Esophagus squamous epithelium (tissue), 5 donors: ENCODE measurements around the gene CCT6B. TPM values are rescaled to one million over a fixed set of nuclear protein-coding genes. Genes with fewer than 3 reads are reported as not detected.

Source experiments
- DNase-seq: peaks from one replicate; lab custom pipeline; 2025; lab: John Stamatoyannopoulos, UW
- H3K27ac ChIP-seq, 4 donors: fragments of 200-600 bp; sonication (generic); one replicate each; pipeline ENCODE4 v1.5.1; 2016 to 2019; ENCODE audit warnings: mild to moderate bottlenecking in 1 of 4
- H3K27me3 ChIP-seq, 4 donors: fragments of 200-600 bp; sonication (generic); 1 replicate in 3 of 4; 2 replicates in 1 of 4; pipeline versions ENCODE4 v1.5.1 to v1.6.0; 2017 to 2021; ENCODE audit warnings: antibody characterized with exemption in 1 of 4
- H3K36me3 ChIP-seq, 3 donors: fragments of 200-600 bp; sonication (generic); one replicate each; pipeline ENCODE4 v1.5.1; 2016 to 2019
- H3K4me1 ChIP-seq, 3 donors: fragments of 200-600 bp; sonication (generic); one replicate each; pipeline ENCODE4 v1.5.1; 2017 to 2019
- H3K4me3 ChIP-seq, 4 donors: fragments of 200-600 bp; sonication (generic); 1 replicate in 3 of 4; 2 replicates in 1 of 4; pipeline ENCODE4 v1.5.1; 2016 to 2019; ENCODE audit warnings: mild to moderate bottlenecking in 2 of 4, moderate library complexity in 1 of 4
- H3K9me3 ChIP-seq, 3 donors: fragments of 200-600 bp; sonication (generic); one replicate each; pipeline ENCODE4 v1.5.1; 2016 to 2019
- CTCF ChIP-seq, 6 experiments: fragments of 450-650 bp in 4 of 6; fragments of 200-600 bp in 2 of 6; sonication (generic) in 2 of 6; IDR thresholded peaks; one replicate each; pipeline ENCODE4 v1.5.1; 2016 to 2019; ENCODE audit warnings: antibody characterized with exemption in 6 of 6, mild to moderate bottlenecking in 4 of 6, moderate library complexity in 4 of 6
- POLR2A ChIP-seq, 4 donors: fragments of 450-650 bp; IDR thresholded peaks; one replicate each; pipeline ENCODE4 v1.6.1; 2017; ENCODE audit warnings: antibody characterized with exemption in 4 of 4, mild to moderate bottlenecking in 4 of 4, moderate library complexity in 3 of 4
- WGBS, 2 donors: methylation state at CpG; one replicate each; pipeline ENCODE4 v1.1.5; 2018; 5-methylcytosine and 5-hydroxymethylcytosine counted together
- intact Hi-C: fragments of 100-400 bp; cut with DNase I; formaldehyde crosslinking; loops from one replicate; pipeline ENCODE4 v1.15.0; 2022
- total RNA-seq, 4 donors: library from RNA; depleted of rRNA; stranded (reverse); fragments of >200 nt; gene quantifications; one replicate each; pipeline ENCODE4 v1.1.0, GENCODE V29; 2016
- donor health status: DM: yes; HTN: yes; CAD: no.

Gene CCT6B
- 1 to 10 TPM in 2 of 4 donors, under 1 TPM in 2; 0.34 to 3.1 (median 1.4) TPM for total RNA-seq

DNA sequence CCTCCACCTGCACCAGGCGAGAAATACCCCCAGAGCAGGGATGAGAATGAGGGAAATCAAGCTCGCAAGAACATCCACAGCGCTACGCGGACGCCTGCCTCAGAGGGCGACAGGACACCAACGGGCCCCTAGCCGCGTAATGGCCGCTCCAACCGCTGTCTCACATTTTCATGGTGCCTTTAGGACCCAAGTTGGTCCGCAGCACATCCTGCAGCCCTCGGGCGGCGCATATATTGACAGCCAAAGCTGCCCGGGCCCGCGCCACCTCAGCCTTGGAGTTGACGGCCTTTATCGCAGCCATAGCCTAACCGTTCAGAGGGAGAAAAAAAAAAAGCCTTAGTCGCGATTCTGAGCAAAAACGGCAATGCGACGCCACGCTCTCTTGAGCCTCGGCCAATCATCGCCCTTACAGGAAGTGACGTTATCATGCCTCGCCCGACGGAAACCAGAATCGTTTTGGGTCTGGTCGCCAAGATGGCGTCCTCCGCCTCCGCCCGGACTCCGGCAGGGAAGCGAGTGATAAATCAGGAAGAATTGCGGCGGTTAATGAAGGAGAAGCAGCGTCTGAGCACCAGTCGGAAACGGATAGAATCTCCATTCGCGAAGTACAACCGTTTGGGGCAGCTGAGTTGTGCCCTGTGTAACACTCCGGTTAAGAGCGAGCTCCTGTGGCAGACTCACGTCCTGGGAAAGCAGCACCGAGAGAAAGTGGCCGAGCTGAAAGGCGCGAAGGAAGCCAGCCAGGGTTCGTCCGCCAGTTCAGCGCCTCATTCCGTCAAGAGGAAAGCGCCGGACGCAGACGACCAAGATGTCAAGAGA, at the start of gene CCT6B, which contains the start of gene ZNF830:
Gene CCT6B (minus strand): TSS at position 368 of the 819 bp plus-strand sequence. CDS start 67 bp downstream, at position 301.
Gene ZNF830 (plus strand): TSS at position 448 of the 819 bp plus-strand sequence. CDS start 27 bp downstream, at position 475.
- 0 to 2% methylated on average over 31 of the region's 65 CpGs for WGBS, 2 donors
- Histone ChIP-seq H3K4me1 (peaks cover 12 to 29% (median 14%) of the 10 kb centered on the region in 3 donors), H3K27ac (peak within 1 kb of the TSS; percentile 90 to 95 (median 91)), H3K9me3 (no peaks in the 10 kb centered on the region), H3K36me3 (peaks cover 0 to 33% (median 15%) of the 10 kb centered on the region in 3 donors), H3K27me3 (no peaks in the 10 kb centered on the region), H3K4me3 (peak within 1 kb of the TSS; percentile 62 to 97 (median 90))
- intact Hi-C loops = no loop called here
- peak; percentile 70 for DNase-seq
- peak in 2 of 4 donors; percentile 69 to 74 for TF ChIP-seq POLR2A (IDR thresholded peaks at IDR 0.05)
- peak in 1 of 6 experiments; percentile 5 for TF ChIP-seq CTCF (IDR thresholded peaks at IDR 0.05)

DNA sequence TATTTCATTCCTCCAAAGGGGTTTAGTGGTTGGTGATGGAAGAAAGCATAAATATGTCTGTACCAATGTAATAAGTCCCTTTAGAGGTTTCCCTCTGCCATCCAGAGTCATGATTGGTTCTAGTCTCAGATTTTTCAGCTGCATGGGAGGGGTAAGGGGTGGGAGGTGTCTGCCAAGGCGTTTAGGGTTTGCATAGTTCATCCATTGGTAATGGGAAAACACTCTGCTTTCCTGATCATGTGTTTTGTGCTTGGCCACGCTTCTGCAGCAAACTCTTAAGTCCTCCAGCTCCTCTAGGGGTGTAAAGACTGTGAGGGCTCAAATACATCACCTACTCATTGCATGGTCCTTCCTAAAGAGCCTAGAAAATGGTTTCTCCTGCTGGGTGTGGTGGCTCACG, 48.8 kb upstream of the CCT6B start:
- H3K4me1 ChIP-seq = peaks cover 0 to 6% (median 0%) of the 10 kb centered on the region in 3 donors
- no peak for DNase-seq
- H3K27me3 ChIP-seq = no peaks in the 10 kb centered on the region
- H3K4me3 ChIP-seq = no peak overlapping the region
- H3K9me3 ChIP-seq = no peaks in the 10 kb centered on the region
- no peak overlapping the region for H3K27ac ChIP-seq
- H3K36me3 ChIP-seq = peaks cover 3 to 96% (median 7%) of the 10 kb centered on the region in 3 donors
- 59 to 66% methylated on average over 2 to 3 of the region's 3 CpGs for WGBS, 2 donors
- intact Hi-C loops = no loop called here
- TF ChIP-seq POLR2A (IDR thresholded peaks at IDR 0.05) (no peak), CTCF (IDR thresholded peaks at IDR 0.05) (no peak)

- Histone ChIP-seq H3K4me3 (no peak overlapping the region), H3K27me3 (no peaks in the 10 kb centered on the region), H3K27ac (no peak overlapping the region), H3K4me1 (peaks cover 0 to 23% (median 0%) of the 10 kb centered on the region in 3 donors), H3K9me3 (no peaks in the 10 kb centered on the region), H3K36me3 (peaks cover 5 to 96% (median 7%) of the 10 kb centered on the region in 3 donors)
- intact Hi-C loops = no loop called here
- no peak for DNase-seq
- TF ChIP-seq POLR2A (IDR thresholded peaks at IDR 0.05) (no peak), CTCF (IDR thresholded peaks at IDR 0.05) (no peak)
- 29 to 60% methylated on average over 1 of the region's 1 CpG for WGBS, 2 donors
These were observed 45.7 kb upstream of the CCT6B start for GRCh38 chr17:35006961-35007360.

GRCh38 chr17:35006345-35006744, 45.1 kb upstream of the CCT6B start:
- 83 to 100% methylated on average over 2 to 3 of the region's 4 CpGs for WGBS, 2 donors
- H3K4me3 ChIP-seq = no peak overlapping the region
- peaks cover 0 to 24% (median 0%) of the 10 kb centered on the region in 3 donors for H3K4me1 ChIP-seq
- intact Hi-C loops = no loop called here
- H3K27me3 ChIP-seq = no peaks in the 10 kb centered on the region
- no peaks in the 10 kb centered on the region for H3K9me3 ChIP-seq
- no peak overlapping the region for H3K27ac ChIP-seq
- TF ChIP-seq POLR2A (IDR thresholded peaks at IDR 0.05) (no peak), CTCF (IDR thresholded peaks at IDR 0.05) (no peak)
- H3K36me3 ChIP-seq = peaks cover 5 to 96% (median 7%) of the 10 kb centered on the region in 3 donors
- no peak for DNase-seq

DNA sequence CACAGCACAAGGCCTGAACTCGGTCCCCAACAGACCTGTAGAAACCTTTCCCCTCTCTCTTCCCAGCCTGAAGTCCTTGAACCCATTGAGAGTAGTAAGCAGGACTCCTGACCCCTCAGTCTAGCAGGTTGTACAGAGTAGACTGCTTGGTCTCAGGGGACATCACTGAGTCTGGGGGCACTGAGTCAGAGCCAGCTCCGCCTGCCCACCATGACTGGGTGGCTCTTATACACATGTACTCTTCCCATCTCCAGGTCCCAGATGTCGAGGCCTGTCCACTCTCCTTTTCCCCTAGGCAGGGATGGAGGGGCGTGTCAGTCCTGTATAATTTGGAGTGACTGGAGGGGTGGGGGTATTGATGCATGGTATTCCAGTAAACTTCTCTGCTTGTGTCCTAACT, 42.5 kb upstream of the CCT6B start:
- TF ChIP-seq CTCF (IDR thresholded peaks at IDR 0.05) (no peak), POLR2A (IDR thresholded peaks at IDR 0.05) (no peak)
- Histone ChIP-seq H3K9me3 (no peaks in the 10 kb centered on the region), H3K4me3 (no peak overlapping the region), H3K27me3 (no peaks in the 10 kb centered on the region), H3K27ac (peak overlapping the region in 2 of 4 donors; percentile 54 to 55), H3K4me1 (peaks cover 0 to 36% (median 0%) of the 10 kb centered on the region in 3 donors), H3K36me3 (peaks cover 0 to 95% (median 12%) of the 10 kb centered on the region in 3 donors)
- WGBS, 2 donors = 85 to 87% methylated on average over 3 to 4 of the region's 4 CpGs
- no peak for DNase-seq
- intact Hi-C loops = no loop called here
